WTC11 (cell line): ENCODE results near the gene TC2N. TPM values are rescaled to one million over a fixed set of nuclear protein-coding genes. Genes with fewer than 3 reads are reported as not detected.
"Not testable (repeated sequence)": the region's sequence is repeated elsewhere in the genome, so short reads cannot be mapped to it uniquely, and the experiment has no call there.

Experiments used
- ATAC-seq: fragments of 200-7000 bp; cut with Tn5 transposase; 2 replicates; pipeline ENCODE4 v1.10.0; 2021; ENCODE audit warnings: mild to moderate bottlenecking, moderate library complexity
- CTCF ChIA-PET: fragments of 300-600 bp; sonication (Branson Sonifier 250); formaldehyde crosslinking; loops from one replicate; lab custom pipeline; 2021; ENCODE audit warnings: antibody characterized with exemption; lab: Charles Lee
- POLR2A ChIA-PET: fragments of 350-600 bp; sonication (Branson Sonifier 250); formaldehyde crosslinking; loops from one replicate; lab custom pipeline; 2021; ENCODE audit warnings: antibody characterized with exemption; lab: Charles Lee
- DNase-seq: peaks from one replicate; pipeline ENCODE4 v3.0.0; 2021; ENCODE audit warnings: low spot score
- H3K27ac Mint-ChIP-seq: 2 replicates; pipeline ENCODE4 v1.8.0; 2021; ENCODE audit warnings: mixed read lengths
- H3K27me3 Mint-ChIP-seq: 2 replicates; pipeline ENCODE4 v1.8.0; 2021; ENCODE audit warnings: low read depth, mild to moderate bottlenecking, moderate library complexity, mixed read lengths
- H3K36me3 Mint-ChIP-seq: 2 replicates; pipeline ENCODE4 v1.8.0; 2021; ENCODE audit warnings: mixed read lengths
- H3K4me1 Mint-ChIP-seq: 2 replicates; pipeline ENCODE4 v1.8.0; 2022; ENCODE audit warnings: mixed read lengths
- H3K4me3 Mint-ChIP-seq: 2 replicates; pipeline ENCODE4 v1.8.0; 2021; ENCODE audit warnings: mild to moderate bottlenecking, moderate library complexity, mixed read lengths
- H3K9me3 Mint-ChIP-seq: 2 replicates; pipeline ENCODE4 v1.8.0; 2021; ENCODE audit warnings: mixed read lengths
- CREB1 ChIP-seq: sonication (generic); formaldehyde crosslinking; IDR thresholded peaks from 2 replicates; pipeline ENCODE4 v1.8.0; 2023; ENCODE audit warnings: mild to moderate bottlenecking, missing genetic modification reagents
- ELF4 ChIP-seq: sonication (generic); formaldehyde crosslinking; IDR thresholded peaks from 2 replicates; pipeline ENCODE4 v1.8.1; 2022; ENCODE audit warnings: low read depth, mild to moderate bottlenecking, moderate library complexity, missing genetic modification reagents
- ETV6 ChIP-seq: sonication (generic); formaldehyde crosslinking; IDR thresholded peaks from 2 replicates; pipeline ENCODE4 v1.8.1; 2022; ENCODE audit warnings: mild to moderate bottlenecking, missing genetic modification reagents
- HMGXB4 ChIP-seq: sonication (generic); formaldehyde crosslinking; IDR thresholded peaks from 2 replicates; pipeline ENCODE4 v1.8.1; 2023; ENCODE audit warnings: mild to moderate bottlenecking, moderate library complexity, missing genetic modification reagents
- JUN ChIP-seq: sonication (generic); formaldehyde crosslinking; IDR thresholded peaks from 2 replicates; pipeline ENCODE4 v1.8.0; 2023; ENCODE audit warnings: mild to moderate bottlenecking, missing genetic modification reagents
- RELA ChIP-seq: sonication (generic); formaldehyde crosslinking; IDR thresholded peaks from 2 replicates; pipeline ENCODE4 v1.8.1; 2022; ENCODE audit warnings: missing genetic modification reagents, mild to moderate bottlenecking, borderline replicate concordance
- TCF7 ChIP-seq: sonication (generic); formaldehyde crosslinking; IDR thresholded peaks from 2 replicates; pipeline ENCODE4 v1.8.0; 2022; ENCODE audit warnings: mild to moderate bottlenecking, low read depth, missing genetic modification reagents, moderate library complexity
- ZNF232 ChIP-seq: sonication (generic); formaldehyde crosslinking; IDR thresholded peaks from 2 replicates; pipeline ENCODE4 v1.8.0; 2022; ENCODE audit warnings: mild to moderate bottlenecking, missing genetic modification reagents
- ZNF425 ChIP-seq: fragments of 250-450 bp; sonication (Bioruptor Pico); conservative IDR thresholded peaks from 2 replicates; pipeline ENCODE4 v1.9.0; 2021; ENCODE audit warnings: mild to moderate bottlenecking
- ZNF512 ChIP-seq: sonication (generic); formaldehyde crosslinking; IDR thresholded peaks from 2 replicates; pipeline ENCODE4 v1.8.1; 2022; ENCODE audit warnings: missing genetic modification reagents, borderline replicate concordance
- total RNA-seq: library from RNA; stranded (reverse); gene quantifications from 3 replicates; pipeline ENCODE4 v1.2.3, GENCODE V29; 2021
- TF ChIP-seq, protein P1 (sequence below): fragments of 250-450 bp; sonication (Bioruptor Pico); IDR thresholded peaks from 2 replicates; pipeline ENCODE4 v2.1.2; 2022; ENCODE audit warnings: mild to moderate bottlenecking, moderate library complexity
- TF ChIP-seq, protein P2 (sequence below): sonication (generic); formaldehyde crosslinking; IDR thresholded peaks from 2 replicates; pipeline ENCODE4 v1.8.0; 2022; ENCODE audit warnings: mild to moderate bottlenecking, missing genetic modification reagents
- TF ChIP-seq, protein P3 (sequence below): sonication (generic); formaldehyde crosslinking; IDR thresholded peaks from 2 replicates; pipeline ENCODE4 v1.8.1; 2022; ENCODE audit warnings: low read depth, missing genetic modification reagents, borderline replicate concordance
- TF ChIP-seq, protein P4 (sequence below): fragments of 250-450 bp; sonication (Bioruptor Pico); IDR thresholded peaks from 2 replicates; pipeline ENCODE4 v1.9.0; 2021; ENCODE audit warnings: mild to moderate bottlenecking, borderline replicate concordance
- TF ChIP-seq, protein P5 (sequence below): fragments of 250-450 bp; sonication (Bioruptor Pico); IDR thresholded peaks from 2 replicates; pipeline ENCODE4 v1.9.0; 2021; ENCODE audit warnings: moderate library complexity, mild to moderate bottlenecking, inconsistent platforms, borderline replicate concordance
- TF ChIP-seq, protein P6 (sequence below): sonication (generic); formaldehyde crosslinking; conservative IDR thresholded peaks from 2 replicates; pipeline ENCODE4 v1.8.1; 2022; ENCODE audit warnings: mild to moderate bottlenecking, missing genetic modification reagents

The TC2N gene
- total RNA-seq, 1 experiment from 2014 or later: 33.0 TPM

- ATAC-seq: no peak
- no peak for DNase-seq
- POLR2A ChIA-PET: no interaction called here
- Mint-ChIP-seq H3K27ac (no peak overlapping the region), H3K36me3 (peaks cover 60% of the 10 kb centered on the region), H3K27me3 (peaks cover 3% of the 10 kb centered on the region; the same call in 1 of the 2 replicates), H3K9me3 (peaks cover 54% of the 10 kb centered on the region), H3K4me3 (no peak overlapping the region), H3K4me1 (no peaks in the 10 kb centered on the region)
- TF ChIP-seq, protein P1, sequence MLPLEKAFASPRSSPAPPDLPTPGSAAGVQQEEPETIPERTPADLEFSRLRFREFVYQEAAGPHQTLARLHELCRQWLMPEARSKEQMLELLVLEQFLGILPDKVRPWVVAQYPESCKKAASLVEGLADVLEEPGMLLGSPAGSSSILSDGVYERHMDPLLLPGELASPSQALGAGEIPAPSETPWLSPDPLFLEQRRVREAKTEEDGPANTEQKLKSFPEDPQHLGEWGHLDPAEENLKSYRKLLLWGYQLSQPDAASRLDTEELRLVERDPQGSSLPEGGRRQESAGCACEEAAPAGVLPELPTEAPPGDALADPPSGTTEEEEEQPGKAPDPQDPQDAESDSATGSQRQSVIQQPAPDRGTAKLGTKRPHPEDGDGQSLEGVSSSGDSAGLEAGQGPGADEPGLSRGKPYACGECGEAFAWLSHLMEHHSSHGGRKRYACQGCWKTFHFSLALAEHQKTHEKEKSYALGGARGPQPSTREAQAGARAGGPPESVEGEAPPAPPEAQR (CRISPR knock-in tag): no peak
- TF ChIP-seq, protein P2, sequence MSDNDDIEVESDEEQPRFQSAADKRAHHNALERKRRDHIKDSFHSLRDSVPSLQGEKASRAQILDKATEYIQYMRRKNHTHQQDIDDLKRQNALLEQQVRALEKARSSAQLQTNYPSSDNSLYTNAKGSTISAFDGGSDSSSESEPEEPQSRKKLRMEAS: no peak
- TF ChIP-seq, protein P3, sequence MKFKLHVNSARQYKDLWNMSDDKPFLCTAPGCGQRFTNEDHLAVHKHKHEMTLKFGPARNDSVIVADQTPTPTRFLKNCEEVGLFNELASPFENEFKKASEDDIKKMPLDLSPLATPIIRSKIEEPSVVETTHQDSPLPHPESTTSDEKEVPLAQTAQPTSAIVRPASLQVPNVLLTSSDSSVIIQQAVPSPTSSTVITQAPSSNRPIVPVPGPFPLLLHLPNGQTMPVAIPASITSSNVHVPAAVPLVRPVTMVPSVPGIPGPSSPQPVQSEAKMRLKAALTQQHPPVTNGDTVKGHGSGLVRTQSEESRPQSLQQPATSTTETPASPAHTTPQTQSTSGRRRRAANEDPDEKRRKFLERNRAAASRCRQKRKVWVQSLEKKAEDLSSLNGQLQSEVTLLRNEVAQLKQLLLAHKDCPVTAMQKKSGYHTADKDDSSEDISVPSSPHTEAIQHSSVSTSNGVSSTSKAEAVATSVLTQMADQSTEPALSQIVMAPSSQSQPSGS (CRISPR knock-in tag): no peak
- TF ChIP-seq, protein P4, sequence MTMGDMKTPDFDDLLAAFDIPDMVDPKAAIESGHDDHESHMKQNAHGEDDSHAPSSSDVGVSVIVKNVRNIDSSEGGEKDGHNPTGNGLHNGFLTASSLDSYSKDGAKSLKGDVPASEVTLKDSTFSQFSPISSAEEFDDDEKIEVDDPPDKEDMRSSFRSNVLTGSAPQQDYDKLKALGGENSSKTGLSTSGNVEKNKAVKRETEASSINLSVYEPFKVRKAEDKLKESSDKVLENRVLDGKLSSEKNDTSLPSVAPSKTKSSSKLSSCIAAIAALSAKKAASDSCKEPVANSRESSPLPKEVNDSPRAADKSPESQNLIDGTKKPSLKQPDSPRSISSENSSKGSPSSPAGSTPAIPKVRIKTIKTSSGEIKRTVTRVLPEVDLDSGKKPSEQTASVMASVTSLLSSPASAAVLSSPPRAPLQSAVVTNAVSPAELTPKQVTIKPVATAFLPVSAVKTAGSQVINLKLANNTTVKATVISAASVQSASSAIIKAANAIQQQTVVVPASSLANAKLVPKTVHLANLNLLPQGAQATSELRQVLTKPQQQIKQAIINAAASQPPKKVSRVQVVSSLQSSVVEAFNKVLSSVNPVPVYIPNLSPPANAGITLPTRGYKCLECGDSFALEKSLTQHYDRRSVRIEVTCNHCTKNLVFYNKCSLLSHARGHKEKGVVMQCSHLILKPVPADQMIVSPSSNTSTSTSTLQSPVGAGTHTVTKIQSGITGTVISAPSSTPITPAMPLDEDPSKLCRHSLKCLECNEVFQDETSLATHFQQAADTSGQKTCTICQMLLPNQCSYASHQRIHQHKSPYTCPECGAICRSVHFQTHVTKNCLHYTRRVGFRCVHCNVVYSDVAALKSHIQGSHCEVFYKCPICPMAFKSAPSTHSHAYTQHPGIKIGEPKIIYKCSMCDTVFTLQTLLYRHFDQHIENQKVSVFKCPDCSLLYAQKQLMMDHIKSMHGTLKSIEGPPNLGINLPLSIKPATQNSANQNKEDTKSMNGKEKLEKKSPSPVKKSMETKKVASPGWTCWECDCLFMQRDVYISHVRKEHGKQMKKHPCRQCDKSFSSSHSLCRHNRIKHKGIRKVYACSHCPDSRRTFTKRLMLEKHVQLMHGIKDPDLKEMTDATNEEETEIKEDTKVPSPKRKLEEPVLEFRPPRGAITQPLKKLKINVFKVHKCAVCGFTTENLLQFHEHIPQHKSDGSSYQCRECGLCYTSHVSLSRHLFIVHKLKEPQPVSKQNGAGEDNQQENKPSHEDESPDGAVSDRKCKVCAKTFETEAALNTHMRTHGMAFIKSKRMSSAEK (CRISPR knock-in tag): no peak
- CTCF ChIA-PET: no interaction called here
Measured at GRCh38 chr14:91806716-91807115, 60.6 kb downstream of the TC2N start.

GRCh38 chr14:91806094-91806493 is 61.2 kb downstream of the TC2N start:
- DNase-seq, H3K4me3 Mint-ChIP-seq, H3K27me3 Mint-ChIP-seq, H3K27ac Mint-ChIP-seq, ATAC-seq, POLR2A ChIA-PET, CTCF ChIA-PET, H3K4me1 Mint-ChIP-seq: not testable (repeated sequence)
- Mint-ChIP-seq H3K9me3 (peaks cover 52% of the 10 kb centered on the region), H3K36me3 (peaks cover 55% of the 10 kb centered on the region)

- CTCF ChIA-PET: no interaction called here
- no peak for ATAC-seq
- peaks cover 51% of the 10 kb centered on the region for H3K36me3 Mint-ChIP-seq
- TF ChIP-seq ZNF232 (CRISPR knock-in tag): no peak
- TF ChIP-seq, protein P5, sequence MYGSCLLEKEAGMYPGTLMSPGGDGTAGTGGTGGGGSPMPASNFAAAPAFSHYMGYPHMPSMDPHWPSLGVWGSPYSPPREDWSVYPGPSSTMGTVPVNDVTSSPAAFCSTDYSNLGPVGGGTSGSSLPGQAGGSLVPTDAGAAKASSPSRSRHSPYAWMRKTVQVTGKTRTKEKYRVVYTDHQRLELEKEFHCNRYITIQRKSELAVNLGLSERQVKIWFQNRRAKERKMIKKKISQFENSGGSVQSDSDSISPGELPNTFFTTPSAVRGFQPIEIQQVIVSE (CRISPR knock-in tag): no peak
- TF ChIP-seq ETV6 (CRISPR knock-in tag): no peak
- TF ChIP-seq RELA (CRISPR knock-in tag): no peak
- TF ChIP-seq, protein P6, sequence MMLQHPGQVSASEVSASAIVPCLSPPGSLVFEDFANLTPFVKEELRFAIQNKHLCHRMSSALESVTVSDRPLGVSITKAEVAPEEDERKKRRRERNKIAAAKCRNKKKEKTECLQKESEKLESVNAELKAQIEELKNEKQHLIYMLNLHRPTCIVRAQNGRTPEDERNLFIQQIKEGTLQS (CRISPR knock-in tag): no peak
- no peak for TF ChIP-seq ZNF512
- no peak for TF ChIP-seq JUN
- TF ChIP-seq ZNF425 (CRISPR knock-in tag): no peak
- no peak for TF ChIP-seq HMGXB4 (CRISPR knock-in tag)
- TF ChIP-seq CREB1 (CRISPR knock-in tag): no peak
- TF ChIP-seq ELF4 (CRISPR knock-in tag): no peak
- TF ChIP-seq TCF7 (CRISPR knock-in tag): no peak
- peaks cover 3% of the 10 kb centered on the region; the same call in 1 of the 2 replicates for H3K27me3 Mint-ChIP-seq
- no peak for DNase-seq
- H3K27ac Mint-ChIP-seq: no peak overlapping the region
- POLR2A ChIA-PET: no interaction called here
- no peaks in the 10 kb centered on the region for H3K4me1 Mint-ChIP-seq
- peaks cover 47% of the 10 kb centered on the region for H3K9me3 Mint-ChIP-seq
- no peak overlapping the region for H3K4me3 Mint-ChIP-seq
Measured at GRCh38 chr14:91805659-91806058, 61.7 kb downstream of the TC2N start.
